Naive thymus-derived CD8-positive, alpha-beta T cell (primary cell): Measurements from ENCODE around the gene HPGDS. TPM values are rescaled to one million over a fixed set of nuclear protein-coding genes. Genes with fewer than 3 reads are reported as not detected.

Experiments
- ATAC-seq, 2 donors: fragments of 150-1000 bp; cut with Tn5 transposase in 1 of 2; sonication (Bioruptor Pico), chemical (Tn5 transposase) in 1 of 2; 1 replicate in 1 of 2; 2 replicates in 1 of 2; pipeline ENCODE4 v1.10.0; 2021; ENCODE audit warnings: mild to moderate bottlenecking in 2 of 2, moderate library complexity in 2 of 2
- POLR2A ChIA-PET: fragments of 350-600 bp; sonication (Branson Sonifier 250); formaldehyde crosslinking; loops from one replicate; lab custom pipeline; 2021; ENCODE audit warnings: antibody characterized with exemption; lab: Charles Lee
- DNase-seq, 10 donors: peaks; one replicate each; pipeline versions ENCODE4 v3.0.0 to v3.0.0-alpha.2; 2020 to 2022
- H3K27ac Mint-ChIP-seq, 10 donors: one replicate each; pipeline ENCODE4 v1.8.0; 2020 to 2022; ENCODE audit warnings: mild to moderate bottlenecking in 10 of 10, mixed read lengths in 10 of 10, moderate library complexity in 4 of 10, inconsistent platforms in 1 of 10
- H3K27me3 Mint-ChIP-seq, 5 donors: one replicate each; pipeline ENCODE4 v1.8.0; 2021 to 2022; ENCODE audit warnings: mixed read lengths in 5 of 5
- H3K36me3 Mint-ChIP-seq, 3 donors: one replicate each; pipeline ENCODE4 v1.8.0; 2020 to 2022; ENCODE audit warnings: mixed read lengths in 3 of 3, mild to moderate bottlenecking in 2 of 3, inconsistent platforms in 1 of 3
- H3K4me1 Mint-ChIP-seq, 4 donors: one replicate each; pipeline ENCODE4 v1.8.0; 2021 to 2022; ENCODE audit warnings: mixed read lengths in 4 of 4
- H3K4me3 Mint-ChIP-seq, 10 donors: one replicate each; pipeline ENCODE4 v1.8.0; 2020 to 2022; ENCODE audit warnings: mild to moderate bottlenecking in 10 of 10, mixed read lengths in 10 of 10, moderate library complexity in 6 of 10, inconsistent platforms in 1 of 10
- H3K9me3 Mint-ChIP-seq, 9 donors: one replicate each; pipeline ENCODE4 v1.8.0; 2020 to 2022; ENCODE audit warnings: mixed read lengths in 9 of 9, mild to moderate bottlenecking in 3 of 9, inconsistent platforms in 1 of 9, moderate library complexity in 1 of 9
- polyA plus RNA-seq, 3 donors: library from polyadenylated mRNA; unstranded; fragments of 300-500 nt; fragmentation: Illumina TruSeq; gene quantifications; one replicate each; pipeline ENCODE4 v1.2.3, GENCODE V29; 2021
- total RNA-seq, 8 experiments: library from RNA in 2 of 8; stranded (reverse) in 2 of 8; gene quantifications; one replicate each; pipeline ENCODE4 v1.2.3 and lab custom pipeline; 2021 to 2026

Gene HPGDS
- total and polyA plus RNA-seq, 5 experiments from 2014 or later, result 0.11 TPM; not detected in 4

DNA sequence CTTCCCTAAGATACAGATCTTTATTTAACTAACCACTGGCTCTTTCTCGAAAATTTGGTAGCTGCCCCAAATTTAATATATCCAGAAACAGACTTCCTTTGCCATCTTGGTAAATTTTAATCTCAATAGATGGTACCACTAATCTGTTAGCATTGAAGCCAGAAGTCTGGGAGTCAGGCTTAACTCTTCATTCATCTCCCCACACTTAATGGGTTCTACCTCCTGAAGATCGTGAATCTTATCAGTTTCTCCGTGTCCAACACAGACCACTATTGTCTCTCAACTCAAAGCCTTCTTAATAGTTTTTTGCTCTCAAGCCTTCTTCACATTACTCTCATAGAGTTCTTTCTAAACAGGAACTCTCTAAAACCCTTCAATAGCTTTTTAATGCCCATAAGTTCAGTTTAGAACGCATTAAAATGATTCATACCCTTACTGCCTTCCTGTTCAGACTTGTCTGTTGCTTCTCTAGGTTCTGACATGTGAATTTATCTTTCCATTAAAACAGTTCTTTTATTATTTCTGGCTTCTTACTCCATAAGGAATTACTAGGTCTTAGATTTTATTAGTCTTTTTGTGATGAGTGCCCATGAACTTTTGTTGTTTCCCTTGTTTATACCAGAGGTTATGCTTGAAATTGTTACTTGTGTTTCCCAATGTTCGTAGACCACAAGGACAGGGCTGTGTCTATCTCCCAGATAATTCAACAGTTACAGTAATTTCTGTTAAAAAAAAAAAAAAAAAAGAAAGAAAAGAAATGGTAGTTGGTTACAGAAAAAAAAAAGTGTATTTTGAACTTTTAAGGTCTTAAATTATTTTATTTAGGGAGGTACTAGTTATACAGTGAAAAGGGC lies 80.2 kb downstream of the HPGDS start:
- H3K27ac Mint-ChIP-seq, result peak overlapping the region in 3 of 10 donors; percentile 15 to 48 (median 47)
- peaks cover 0 to 5% (median under 1%) of the 10 kb centered on the region in 4 donors for H3K4me1 Mint-ChIP-seq
- H3K4me3 Mint-ChIP-seq, result no peak overlapping the region
- H3K9me3 Mint-ChIP-seq, result no peaks in the 10 kb centered on the region
- H3K36me3 Mint-ChIP-seq, result peaks cover 10 to 53% (median 15%) of the 10 kb centered on the region in 3 donors
- H3K27me3 Mint-ChIP-seq, result no peaks in the 10 kb centered on the region
- POLR2A ChIA-PET, result no interaction called here
- DNase-seq (no peak), ATAC-seq (no peak)

DNA sequence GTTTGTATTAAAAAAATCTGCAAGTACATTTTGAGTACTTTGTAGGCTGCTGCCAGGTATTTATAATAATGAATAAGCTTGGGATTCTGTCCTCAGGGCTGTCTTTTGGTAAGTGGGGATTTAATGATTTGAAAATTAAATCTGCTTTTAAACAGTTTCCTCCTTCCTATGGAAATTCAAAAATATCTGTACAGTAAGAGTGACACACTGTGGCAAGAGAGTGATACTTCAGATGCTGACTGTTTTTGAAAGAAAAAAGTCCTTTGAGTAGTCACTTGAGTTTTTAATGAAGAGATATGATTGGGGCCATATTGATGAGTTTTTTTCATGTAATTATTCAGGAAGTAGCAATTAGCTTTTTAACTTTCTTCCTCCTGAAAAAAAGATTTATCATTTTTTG lies 85.8 kb downstream of the HPGDS start:
- Mint-ChIP-seq H3K36me3 (peaks cover 8 to 58% (median 15%) of the 10 kb centered on the region in 3 donors), H3K4me1 (peaks cover 0 to 2% (median under 1%) of the 10 kb centered on the region in 4 donors), H3K27me3 (no peaks in the 10 kb centered on the region), H3K27ac (no peak overlapping the region), H3K4me3 (no peak overlapping the region), H3K9me3 (no peaks in the 10 kb centered on the region)
- POLR2A ChIA-PET, result no interaction called here
- DNase-seq (peak in 2 of 10 donors; percentile 2 to 4), ATAC-seq (no peak)

DNA sequence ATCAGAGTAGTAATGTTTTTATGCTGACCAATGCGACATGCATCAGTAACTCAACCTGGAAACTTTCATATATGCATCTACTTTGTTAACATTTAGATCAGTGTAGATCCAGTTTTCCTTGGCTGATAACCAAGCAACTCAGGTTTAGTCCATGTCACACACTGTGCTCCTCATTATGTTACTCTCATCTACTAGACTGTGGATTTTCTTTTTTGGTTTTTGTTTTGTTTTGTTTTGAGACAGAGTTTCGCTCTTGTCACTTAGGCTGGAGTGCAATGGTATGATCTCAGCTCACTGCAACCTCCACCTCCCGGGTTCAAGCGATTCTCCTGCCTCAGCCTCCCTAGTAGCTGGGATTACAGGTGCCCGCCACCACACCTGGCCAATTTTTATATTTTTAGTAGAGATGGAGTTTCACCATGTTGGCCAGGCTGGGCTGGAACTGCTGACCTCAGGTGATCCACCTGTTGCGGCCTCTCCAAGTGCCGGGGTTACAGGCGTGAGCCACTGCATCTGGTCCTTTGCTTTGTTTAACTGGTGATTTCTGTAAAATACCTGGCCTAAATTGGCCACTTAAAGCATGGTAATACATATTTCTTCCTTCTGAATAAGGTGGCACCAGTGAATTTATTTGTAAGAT lies 86.4 kb downstream of the HPGDS start:
- Mint-ChIP-seq H3K27me3 (no peaks in the 10 kb centered on the region), H3K27ac (peak overlapping the region in 2 of 10 donors; percentile 19 to 77), H3K36me3 (peaks cover 8 to 62% (median 15%) of the 10 kb centered on the region in 3 donors)

DNA sequence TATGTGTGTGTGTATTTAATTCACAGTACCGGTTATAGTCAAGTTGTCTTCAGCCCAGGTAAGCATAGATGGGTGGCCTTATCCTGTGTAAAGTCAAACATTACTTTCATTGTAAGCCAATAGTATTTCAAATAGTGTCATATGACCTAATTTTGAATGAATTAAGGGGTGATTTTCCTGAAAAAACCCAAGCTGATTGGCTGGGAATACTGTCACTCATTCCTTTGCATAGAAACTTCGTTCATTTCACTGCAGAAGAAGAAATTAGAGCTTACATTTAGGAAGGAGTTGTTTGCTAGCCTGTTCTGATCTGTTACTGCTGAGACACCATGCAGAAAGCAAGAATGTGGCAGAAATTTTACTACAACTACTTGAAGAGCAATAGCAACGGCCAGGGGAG lies 89.6 kb downstream of the HPGDS start:
- Mint-ChIP-seq H3K36me3 (peaks cover 5 to 72% (median 23%) of the 10 kb centered on the region in 3 donors), H3K27me3 (no peaks in the 10 kb centered on the region), H3K4me1 (peaks cover 0 to 2% (median 0%) of the 10 kb centered on the region in 4 donors), H3K9me3 (no peaks in the 10 kb centered on the region), H3K27ac (no peak overlapping the region), H3K4me3 (no peak overlapping the region)
- POLR2A ChIA-PET, result no interaction called here
- DNase-seq (no peak), ATAC-seq (no peak)

More for the DNA sequence above, 86.4 kb downstream of the HPGDS start:
- DNase-seq, result no peak
- POLR2A ChIA-PET, result no interaction called here
- Mint-ChIP-seq H3K9me3 (no peaks in the 10 kb centered on the region), H3K4me1 (peaks cover 0 to 2% (median 0%) of the 10 kb centered on the region in 4 donors), H3K4me3 (no peak overlapping the region)
- no peak for ATAC-seq

DNA sequence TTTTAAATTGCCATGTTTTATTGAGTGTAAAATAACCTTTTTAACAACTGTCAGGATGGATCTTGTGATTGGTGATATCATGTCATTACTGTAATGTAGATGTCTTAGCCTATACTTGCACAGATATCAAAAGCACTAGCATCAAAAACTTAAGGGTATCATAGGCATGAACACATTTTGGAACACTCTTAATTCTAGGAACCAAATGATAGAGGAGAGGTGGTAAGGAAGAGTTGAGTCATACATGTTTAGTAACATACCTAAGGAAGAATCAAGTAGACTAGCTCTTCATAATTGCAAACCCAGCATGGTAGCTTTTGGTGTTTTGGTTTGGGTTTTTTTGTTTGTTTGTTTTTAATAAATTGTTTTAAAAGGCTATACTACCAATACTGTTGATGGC lies 91.5 kb downstream of the HPGDS start:
- Mint-ChIP-seq H3K27ac (no peak overlapping the region), H3K36me3 (peaks cover 5 to 74% (median 29%) of the 10 kb centered on the region in 3 donors)

More for the DNA sequence above, 91.5 kb downstream of the HPGDS start:
- no peaks in the 10 kb centered on the region for H3K4me1 Mint-ChIP-seq
- ATAC-seq (no peak), DNase-seq (no peak)
- POLR2A ChIA-PET, result no interaction called here
- H3K9me3 Mint-ChIP-seq, result no peaks in the 10 kb centered on the region
- H3K4me3 Mint-ChIP-seq, result no peak overlapping the region
- H3K27me3 Mint-ChIP-seq, result no peaks in the 10 kb centered on the region

Other genes with a start within 250 kb of the HPGDS start
- gene SMARCAD1, start 135.0 kb downstream of the HPGDS start, total RNA-seq, result 10 to 100 TPM; 30.4 to 33.0 TPM
- gene SMARCAD1, start 135.0 kb downstream of the HPGDS start, polyA plus RNA-seq, result 10 to 100 TPM in 2 of 3 donors, 1 to 10 TPM in 1; 9.8 to 11.4 (median 10.3) TPM
- gene PDLIM5, start 109.1 kb upstream of the HPGDS start, total RNA-seq, result 10 to 100 TPM; 29.1 to 33.6 TPM
- gene PDLIM5, start 109.1 kb upstream of the HPGDS start, polyA plus RNA-seq, result 10 to 100 TPM; 33.3 to 46.3 (median 34.7) TPM